Right cardiac atrium (tissue), 5 donors: ENCODE data around the gene TSPAN18. TPM values are rescaled to one million over a fixed set of nuclear protein-coding genes. Genes with fewer than 3 reads are reported as not detected.

Source experiments
- ATAC-seq, 2 donors: fragments of 200-7000 bp; cut with Tn5 transposase; one replicate each; pipeline versions ENCODE4 v1.8.0 to v1.9.1; 2020; ENCODE audit warnings: moderate library complexity in 2 of 2, mild to moderate bottlenecking in 1 of 2
- DNase-seq, 3 donors: peaks; one replicate each; pipeline ENCODE4 v3.0.0-alpha.2; 2020
- H3K27ac ChIP-seq: one replicate; pipeline ENCODE4 v1.5.1; 2013; ENCODE audit warnings: mild to moderate bottlenecking, low read length, control low read depth, moderate library complexity
- H3K27me3 ChIP-seq: one replicate; pipeline ENCODE4 v1.6.1; 2013; ENCODE audit not compliant: control insufficient read depth, insufficient read depth
- H3K4me1 ChIP-seq: one replicate; pipeline ENCODE4 v1.6.1; 2013; ENCODE audit warnings: low read length; ENCODE audit not compliant: control insufficient read depth, insufficient read depth
- H3K4me3 ChIP-seq: one replicate; pipeline ENCODE4 v1.5.1; 2013; ENCODE audit warnings: low read length, control low read depth
- H3K9me3 ChIP-seq: one replicate; pipeline ENCODE4 v1.6.1; 2013; ENCODE audit warnings: low read length; ENCODE audit not compliant: control insufficient read depth
- WGBS: extraction: QIAGEN DNeasy Blood & Tissue Kit; methylation state at CpG from one replicate; pipeline ENCODE4 v1.1.7; 2013; 5-methylcytosine and 5-hydroxymethylcytosine counted together
- intact Hi-C, 4 donors: fragments of 100-400 bp; cut with DNase I; formaldehyde crosslinking; loops; one replicate each; pipeline versions ENCODE4 v1.11.0 to v1.14.0; 2022 to 2023
- polyA plus RNA-seq: library from polyadenylated mRNA; stranded (reverse); fragments of 200-250 nt; gene quantifications from one replicate; pipeline ENCODE4 v1.2.3, GENCODE V29; 2013
- total RNA-seq, 4 donors: library from RNA; stranded (reverse); fragmentation: NEBNext Ultra II Directional; extraction: Animal tissue kit (Norgen Biotek cat#: 25700); gene quantifications; one replicate each; pipeline ENCODE4 v1.2.1, GENCODE V29; 2021
- donor health status: healthy with polysubstance abuse.
- donor health status: DM: no; HTN: yes; CAD: no.
- donor health status: DM: no; HTN: no; CAD: no.
- donor health status: DM: no; HTN: yes; CAD: no; lungs with severe emphysema.
- donor health status: DM: yes; HTN: yes; CAD: no.

The TSPAN18 gene
- total and polyA plus RNA-seq, 5 donors, result 120 to 236 (median 192) TPM

GRCh38 chr11:44974402-44975000 is 247.7 kb downstream of the TSPAN18 start:
- DNase-seq, result no peak
- H3K4me3 ChIP-seq, result no peak overlapping the region
- H3K9me3 ChIP-seq, result no peaks in the 10 kb centered on the region
- ATAC-seq, result no peak
- H3K27ac ChIP-seq, result no peak overlapping the region
- H3K4me1 ChIP-seq, result peaks cover 16% of the 10 kb centered on the region
- intact Hi-C loops, result no loop called here
- H3K27me3 ChIP-seq, result no peaks in the 10 kb centered on the region
- 93% methylated on average over 12 of the region's 12 CpGs for WGBS

GRCh38 chr11:44976576-44976975 is 249.8 kb downstream of the TSPAN18 start:
- intact Hi-C loops, result no loop called here
- 89% methylated on average over 5 of the region's 5 CpGs for WGBS
- no peaks in the 10 kb centered on the region for H3K9me3 ChIP-seq
- ATAC-seq, result no peak
- H3K27me3 ChIP-seq, result no peaks in the 10 kb centered on the region
- no peak for DNase-seq
- no peak overlapping the region for H3K4me3 ChIP-seq
- H3K4me1 ChIP-seq, result peaks cover 14% of the 10 kb centered on the region
- H3K27ac ChIP-seq, result no peak overlapping the region

GRCh38 chr11:44977493-44977984 is 250.8 kb downstream of the TSPAN18 start:
- Histone ChIP-seq H3K27ac (no peak overlapping the region), H3K9me3 (no peaks in the 10 kb centered on the region), H3K27me3 (no peaks in the 10 kb centered on the region), H3K4me1 (peaks cover 8% of the 10 kb centered on the region), H3K4me3 (no peak overlapping the region)
- intact Hi-C loops, result no loop called here
- peak in 1 of 2 donors; percentile 15 for ATAC-seq
- WGBS, result 31% methylated on average over 9 of the region's 9 CpGs
- no peak for DNase-seq

GRCh38 chr11:44978274-44978960 is 251.7 kb downstream of the TSPAN18 start:
- Histone ChIP-seq H3K4me3 (no peak overlapping the region), H3K27me3 (no peaks in the 10 kb centered on the region), H3K9me3 (no peaks in the 10 kb centered on the region), H3K4me1 (peaks cover 4% of the 10 kb centered on the region), H3K27ac (peak overlapping the region; percentile 12)
- 61% methylated on average over 3 of the region's 3 CpGs for WGBS
- DNase-seq (no peak), ATAC-seq (no peak)
- intact Hi-C loops, result no loop called here

GRCh38 chr11:44978961-44979331 is 252.2 kb downstream of the TSPAN18 start:
- H3K27ac ChIP-seq, result no peak overlapping the region
- no peaks in the 10 kb centered on the region for H3K9me3 ChIP-seq
- ATAC-seq (no peak), DNase-seq (no peak)
- no peaks in the 10 kb centered on the region for H3K27me3 ChIP-seq
- WGBS, result 94% methylated on average over 1 of the region's 1 CpG
- H3K4me1 ChIP-seq, result peaks cover 4% of the 10 kb centered on the region
- H3K4me3 ChIP-seq, result no peak overlapping the region
- intact Hi-C loops, result no loop called here

GRCh38 chr11:44979543-44980399 is 253.0 kb downstream of the TSPAN18 start:
- peak in 1 of 2 donors; percentile 32 for ATAC-seq
- 75% methylated on average over 24 of the region's 24 CpGs for WGBS
- intact Hi-C loops, result no loop called here

GRCh38 chr11:44980533-44981427 is 254.0 kb downstream of the TSPAN18 start:
- WGBS, result 66% methylated on average over 15 of the region's 15 CpGs

More at GRCh38 chr11:44979543-44980399, 253.0 kb downstream of the TSPAN18 start:
- Histone ChIP-seq H3K4me1 (peaks cover 4% of the 10 kb centered on the region), H3K27ac (no peak overlapping the region), H3K9me3 (no peaks in the 10 kb centered on the region), H3K4me3 (no peak overlapping the region), H3K27me3 (no peaks in the 10 kb centered on the region)
- DNase-seq, result no peak

More at GRCh38 chr11:44980533-44981427, 254.0 kb downstream of the TSPAN18 start:
- intact Hi-C loops, result no loop called here
- Histone ChIP-seq H3K27ac (no peak overlapping the region), H3K9me3 (no peaks in the 10 kb centered on the region), H3K27me3 (no peaks in the 10 kb centered on the region), H3K4me1 (peaks cover 4% of the 10 kb centered on the region), H3K4me3 (no peak overlapping the region)
- ATAC-seq (peak in 1 of 2 donors; percentile 6), DNase-seq (no peak)

Other genes with a start within 250 kb of the TSPAN18 start
- gene CD82, start 161.3 kb upstream of the TSPAN18 start, total RNA-seq, result 10 to 100 TPM; 16.7 to 33.6 (median 27.3) TPM
- gene CD82, start 161.3 kb upstream of the TSPAN18 start, polyA plus RNA-seq, result 23.8 TPM
- gene TP53I11, start 223.9 kb downstream of the TSPAN18 start, total RNA-seq, result 100 to 1,000 TPM in 1 of 4 donors, 10 to 100 TPM in 3; 50.9 to 105 (median 83.1) TPM
- gene TP53I11, start 223.9 kb downstream of the TSPAN18 start, polyA plus RNA-seq, result 81.2 TPM